Thyroid gland (tissue), 4 donors: ENCODE measurements around the gene ARHGEF26. TPM values are rescaled to one million over a fixed set of nuclear protein-coding genes. Genes with fewer than 3 reads are reported as not detected.

Experiments
- DNase-seq, 2 donors: peaks; one replicate each; pipeline ENCODE4 v3.0.0-alpha.2; 2019
- H3K27ac ChIP-seq, 3 donors: fragments of 200-600 bp; sonication (generic); 1 replicate in 2 of 3; 2 replicates in 1 of 3; pipeline ENCODE4 v1.5.1; 2016 to 2019; ENCODE audit warnings: mild to moderate bottlenecking in 1 of 3, moderate library complexity in 1 of 3
- H3K27me3 ChIP-seq: fragments of 200-600 bp; sonication (generic); one replicate; pipeline ENCODE4 v1.5.1; 2019
- H3K36me3 ChIP-seq, 2 donors: fragments of 200-600 bp; sonication (generic); one replicate each; pipeline ENCODE4 v1.5.1; 2016 to 2019
- H3K4me1 ChIP-seq, 2 donors: fragments of 200-600 bp; sonication (generic); one replicate each; pipeline ENCODE4 v1.5.1; 2017 to 2019
- H3K4me3 ChIP-seq, 3 donors: fragments of 200-600 bp; sonication (generic); replicated peaks in 1 of 3; 1 replicate in 2 of 3; 2 replicates in 1 of 3; pipeline ENCODE4 v1.5.1; 2016; ENCODE audit warnings: mild to moderate bottlenecking in 1 of 3
- H3K9me3 ChIP-seq: fragments of 200-600 bp; sonication (generic); one replicate; pipeline ENCODE4 v1.5.1; 2017
- POLR2A ChIP-seq, 2 donors: fragments of 450-650 bp; IDR thresholded peaks; one replicate each; pipeline ENCODE4 v1.6.1; 2017; ENCODE audit warnings: antibody characterized with exemption in 2 of 2, mild to moderate bottlenecking in 2 of 2, moderate library complexity in 1 of 2
- WGBS, 2 donors: methylation state at CpG; one replicate each; pipeline ENCODE4 v1.1.5; 2017; 5-methylcytosine and 5-hydroxymethylcytosine counted together
- intact Hi-C: fragments of 100-400 bp; cut with DNase I; formaldehyde crosslinking; loops from one replicate; pipeline ENCODE4 v1.15.1; 2023
- total RNA-seq, 4 donors: library from RNA; depleted of rRNA; stranded (reverse); fragments of >200 nt; gene quantifications; one replicate each; pipeline ENCODE4 v1.2.3, GENCODE V29; 2016
- TF ChIP-seq, protein P1 (sequence below), 6 experiments: fragments of 200-600 bp in 3 of 6; fragments of 450-650 bp in 3 of 6; sonication (generic) in 3 of 6; IDR thresholded peaks; one replicate each; pipeline ENCODE4 v1.5.1; 2016 to 2019; ENCODE audit warnings: antibody characterized with exemption in 6 of 6, mild to moderate bottlenecking in 2 of 6, inconsistent platforms in 1 of 6, moderate library complexity in 1 of 6

Gene ARHGEF26
- total RNA-seq, 4 donors from 2014 or later = 15.8 to 18.0 (median 16.9) TPM

DNA sequence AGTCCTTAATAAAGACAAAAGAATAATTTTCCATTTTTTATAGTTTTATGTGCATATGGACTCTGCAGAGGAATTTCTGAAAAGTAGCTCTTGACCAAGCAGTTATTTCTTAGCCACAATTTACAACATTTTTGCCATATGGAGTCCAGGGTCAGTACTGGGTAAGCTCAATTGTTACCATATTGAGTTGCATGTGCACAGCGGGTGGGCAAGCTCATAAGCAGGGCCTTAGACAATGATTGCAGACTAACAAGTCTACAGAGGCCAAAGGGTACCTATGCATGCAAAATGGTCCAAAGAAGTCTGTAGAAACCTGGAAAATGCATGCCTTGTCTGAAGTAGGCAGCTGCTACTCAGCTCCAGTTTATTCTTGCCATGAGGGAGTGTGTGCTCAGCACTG is 19.0 kb upstream of the ARHGEF26 start:
- no peak overlapping the region for H3K27ac ChIP-seq
- no peak for DNase-seq
- no peaks in the 10 kb centered on the region for H3K36me3 ChIP-seq
- 91 to 100% methylated on average over 1 of the region's 1 CpG for WGBS, 2 donors
- H3K27me3 ChIP-seq = no peaks in the 10 kb centered on the region
- TF ChIP-seq, protein P1, sequence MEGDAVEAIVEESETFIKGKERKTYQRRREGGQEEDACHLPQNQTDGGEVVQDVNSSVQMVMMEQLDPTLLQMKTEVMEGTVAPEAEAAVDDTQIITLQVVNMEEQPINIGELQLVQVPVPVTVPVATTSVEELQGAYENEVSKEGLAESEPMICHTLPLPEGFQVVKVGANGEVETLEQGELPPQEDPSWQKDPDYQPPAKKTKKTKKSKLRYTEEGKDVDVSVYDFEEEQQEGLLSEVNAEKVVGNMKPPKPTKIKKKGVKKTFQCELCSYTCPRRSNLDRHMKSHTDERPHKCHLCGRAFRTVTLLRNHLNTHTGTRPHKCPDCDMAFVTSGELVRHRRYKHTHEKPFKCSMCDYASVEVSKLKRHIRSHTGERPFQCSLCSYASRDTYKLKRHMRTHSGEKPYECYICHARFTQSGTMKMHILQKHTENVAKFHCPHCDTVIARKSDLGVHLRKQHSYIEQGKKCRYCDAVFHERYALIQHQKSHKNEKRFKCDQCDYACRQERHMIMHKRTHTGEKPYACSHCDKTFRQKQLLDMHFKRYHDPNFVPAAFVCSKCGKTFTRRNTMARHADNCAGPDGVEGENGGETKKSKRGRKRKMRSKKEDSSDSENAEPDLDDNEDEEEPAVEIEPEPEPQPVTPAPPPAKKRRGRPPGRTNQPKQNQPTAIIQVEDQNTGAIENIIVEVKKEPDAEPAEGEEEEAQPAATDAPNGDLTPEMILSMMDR (IDR thresholded peaks at IDR 0.05) = no peak
- TF ChIP-seq POLR2A (IDR thresholded peaks at IDR 0.05) = no peak
- intact Hi-C loops = loop anchor here (10.0 kb wide), 1 partner anchor 153 kb away; no protein-coding TSS in a partner anchor
- H3K4me3 ChIP-seq = no peak overlapping the region
- H3K4me1 ChIP-seq = peaks cover 0 to 5% of the 10 kb centered on the region in 2 donors
- no peaks in the 10 kb centered on the region for H3K9me3 ChIP-seq

DNA sequence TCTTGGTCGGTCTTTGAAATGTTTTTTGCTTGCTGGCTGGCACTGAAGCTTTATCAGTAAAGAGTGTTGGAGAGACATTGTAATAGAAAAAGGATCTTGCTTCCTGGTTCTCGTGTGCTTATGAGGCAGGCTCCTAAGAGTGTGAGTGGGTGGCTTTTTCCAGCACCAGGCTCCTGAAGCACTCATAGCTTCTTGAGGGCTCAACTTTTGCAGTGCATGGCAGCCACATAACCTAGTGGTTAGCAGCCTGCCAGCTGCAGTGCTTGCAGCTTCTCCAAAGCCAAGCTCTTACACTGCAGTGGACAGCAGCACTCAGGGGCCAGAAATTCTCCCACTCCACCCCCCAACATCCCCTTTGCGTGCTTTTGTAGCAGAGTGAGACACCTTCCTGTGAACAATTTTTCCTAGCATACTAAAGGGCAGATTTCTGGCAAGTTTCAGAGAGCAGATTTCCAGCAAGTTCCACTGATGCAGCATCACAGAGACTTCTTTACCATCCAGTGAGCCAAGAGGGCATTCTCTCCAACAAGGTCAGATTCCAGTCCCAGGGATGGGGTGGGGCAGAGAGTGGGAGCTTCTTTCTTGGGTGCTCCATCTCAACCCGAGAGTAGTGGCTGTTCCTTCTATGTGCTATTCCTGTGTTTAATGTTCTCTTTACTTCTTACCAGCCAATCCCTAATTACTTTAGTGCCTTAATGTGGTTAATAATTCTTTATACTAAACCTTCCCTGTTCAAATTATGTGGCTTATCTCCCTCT is 15.8 kb upstream of the ARHGEF26 start:
- no peaks in the 10 kb centered on the region for H3K27me3 ChIP-seq
- no peaks in the 10 kb centered on the region for H3K9me3 ChIP-seq
- peak; percentile 77 to 82 for DNase-seq
- TF ChIP-seq, protein P1 (IDR thresholded peaks at IDR 0.05) = no peak
- no peak for TF ChIP-seq POLR2A (IDR thresholded peaks at IDR 0.05)
- no peak overlapping the region for H3K27ac ChIP-seq
- 40 to 45% methylated on average over 4 of the region's 4 CpGs for WGBS, 2 donors
- peaks cover 0 to 5% of the 10 kb centered on the region in 2 donors for H3K4me1 ChIP-seq
- no peaks in the 10 kb centered on the region for H3K36me3 ChIP-seq
- intact Hi-C loops = loop anchor here (10.0 kb wide), 1 partner anchor 149 kb away; no protein-coding TSS in a partner anchor
- no peak overlapping the region for H3K4me3 ChIP-seq

DNA sequence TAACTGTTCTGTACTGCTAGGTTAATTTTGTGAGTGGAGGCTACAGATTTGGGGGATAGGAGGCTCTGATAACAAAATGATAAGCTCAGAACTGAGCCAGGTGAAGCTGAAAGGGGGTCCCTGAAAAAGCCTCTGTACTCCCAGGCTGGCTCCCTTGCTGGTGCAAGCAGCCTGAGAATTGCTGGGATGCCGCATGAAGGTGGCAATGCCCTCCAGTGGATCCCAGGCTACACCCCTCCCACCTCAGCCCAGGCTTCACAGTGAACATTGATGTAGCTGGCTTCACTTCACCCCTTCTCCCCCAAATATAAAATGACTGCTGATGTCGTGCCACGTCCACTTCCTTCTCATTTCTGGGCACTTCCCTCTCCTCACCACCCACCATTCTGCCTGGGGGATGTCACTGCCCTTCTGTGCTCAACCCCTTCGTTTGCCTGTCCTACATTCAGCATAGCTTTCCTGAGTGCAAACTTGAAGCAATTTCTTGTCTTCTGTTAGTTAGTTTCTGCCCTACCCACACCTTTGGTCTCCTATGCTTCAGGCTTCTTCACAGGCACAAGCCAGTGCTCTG is 9.7 kb upstream of the ARHGEF26 start:
- no peak overlapping the region for H3K4me3 ChIP-seq
- WGBS, 2 donors = 86 to 90% methylated on average over 4 of the region's 4 CpGs
- no peak overlapping the region for H3K27ac ChIP-seq
- H3K9me3 ChIP-seq = no peaks in the 10 kb centered on the region
- intact Hi-C loops = no loop called here
- DNase-seq = no peak
- H3K4me1 ChIP-seq = peaks cover 4 to 6% of the 10 kb centered on the region in 2 donors
- no peaks in the 10 kb centered on the region for H3K27me3 ChIP-seq
- H3K36me3 ChIP-seq = no peaks in the 10 kb centered on the region
- TF ChIP-seq, protein P1 (IDR thresholded peaks at IDR 0.05) = no peak
- TF ChIP-seq POLR2A (IDR thresholded peaks at IDR 0.05) = no peak

DNA sequence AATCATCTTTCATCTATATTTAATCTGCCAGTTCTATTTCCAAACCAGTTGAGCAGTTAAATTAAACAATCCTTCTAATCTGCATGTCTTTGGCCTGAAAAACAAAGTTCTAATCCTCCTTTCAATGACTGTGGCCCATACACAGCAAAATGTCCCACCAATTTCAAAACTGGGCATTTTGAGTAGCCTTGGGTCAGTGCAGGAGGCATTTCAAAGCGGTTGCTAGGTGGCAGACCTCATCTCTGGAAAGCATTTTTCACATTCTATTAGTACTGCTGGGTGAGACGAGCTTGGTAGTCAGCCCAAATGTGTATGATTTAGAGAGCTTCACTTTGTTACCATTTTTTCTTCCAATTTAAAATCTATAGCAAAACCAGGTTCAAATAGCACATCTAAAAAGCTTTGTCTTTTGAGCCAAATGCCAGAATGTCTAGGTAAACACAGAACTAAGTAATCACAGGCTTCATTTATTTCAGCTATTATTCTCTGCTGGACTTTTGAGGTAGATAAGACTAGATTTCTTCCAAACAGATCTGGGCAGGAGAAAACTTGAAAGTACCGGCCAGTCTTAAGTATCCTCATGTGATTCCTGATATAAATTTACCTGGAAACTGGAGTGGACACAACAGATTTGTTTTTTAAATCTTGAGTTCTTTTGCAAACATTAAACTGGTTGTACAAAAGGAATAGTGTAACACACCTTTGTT is 8.9 kb upstream of the ARHGEF26 start:
- H3K4me1 ChIP-seq = peaks cover 4 to 6% of the 10 kb centered on the region in 2 donors
- H3K4me3 ChIP-seq = no peak overlapping the region
- WGBS, 2 donors = 48 to 55% methylated on average over 3 of the region's 3 CpGs
- no peaks in the 10 kb centered on the region for H3K27me3 ChIP-seq
- intact Hi-C loops = no loop called here
- no peak for TF ChIP-seq POLR2A (IDR thresholded peaks at IDR 0.05)
- TF ChIP-seq, protein P1 (IDR thresholded peaks at IDR 0.05) = no peak
- H3K36me3 ChIP-seq = no peaks in the 10 kb centered on the region
- H3K9me3 ChIP-seq = no peaks in the 10 kb centered on the region
- peak in 1 of 2 donors; percentile 15 for DNase-seq
- H3K27ac ChIP-seq = no peak overlapping the region
